ENCODE measurements around the gene KLHL6. TPM values are rescaled to one million over a fixed set of nuclear protein-coding genes. Genes with fewer than 3 reads are reported as not detected.
"Not testable (repeated sequence)": the region's sequence is repeated elsewhere in the genome, so short reads cannot be mapped to it uniquely, and the experiment has no call there.

Gene KLHL6
- total RNA-seq, 1 experiment from 2014 or later: 0.03 TPM

DNA sequence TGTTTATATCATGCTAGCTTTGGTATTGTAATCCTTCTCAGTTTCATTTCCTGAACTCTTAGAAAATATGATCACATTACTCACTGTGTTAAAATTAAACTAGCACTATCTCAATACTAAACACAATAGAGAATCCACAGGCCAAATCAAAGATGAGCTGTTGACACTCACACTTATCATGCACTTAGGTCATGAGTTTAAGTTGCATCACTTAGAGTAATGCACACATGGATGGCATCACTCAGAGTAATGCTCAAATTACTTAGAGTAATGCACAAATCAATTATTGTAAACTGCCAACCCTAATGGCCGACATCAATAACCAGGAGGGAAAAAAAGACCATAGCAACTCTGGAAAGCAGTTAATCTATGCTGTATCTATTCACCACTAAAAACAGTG is 87.1 kb downstream of the KLHL6 start:
- ChIA-PET CTCF (interaction anchor here (1.7 kb wide), 1 partner anchor 299 kb away, joined by 10 read pairs; no protein-coding TSS in a partner anchor), POLR2A (no interaction called here)
- Histone ChIP-seq H3K4me3 (ENCODE audit: low read depth in 2 of 2, low read length in 2 of 2) (no peak overlapping the region), H3K36me3 (ENCODE audit: control insufficient read depth, insufficient read depth, low read length) (no peaks in the 10 kb centered on the region), H3K4me1 (ENCODE audit: control insufficient read depth, insufficient read depth, low read length) (peaks cover 4% of the 10 kb centered on the region; the same call in 1 of the 2 replicates), H3K27ac (ENCODE audit: low read length) (no peak overlapping the region), H3K27me3 (ENCODE audit: control insufficient read depth, insufficient read depth, low read length) (no peaks in the 10 kb centered on the region), H3K9me3 (ENCODE audit: control insufficient read depth, insufficient read depth, low read depth, low read length) (no peaks in the 10 kb centered on the region)
- in situ Hi-C loops (cut with HindIII; ENCODE audit: low pct_unique_long_range_greater_than_20kb, low sequenced_read_pairs): no loop called here
- intact Hi-C loops (cut with micrococcal nuclease; ENCODE audit: unreplicated experiment): no loop called here
- ATAC-seq: no peak
- no peak for DNase-seq (ENCODE audit: low read depth, low spot score)
- BruUV-seq (replicated peaks): no TSS peak
- TF ChIP-seq POLR2AphosphoS5 (IDR thresholded peaks at IDR 0.05; ENCODE audit: low read depth, low read length) (no peak), TCF7L2 (IDR thresholded peaks at IDR 0.05; ENCODE audit: low read depth, low read length) (no peak), SIN3A (IDR thresholded peaks at IDR 0.05; ENCODE audit: borderline replicate concordance, insufficient read depth, low read depth, low read length) (no peak)
- TF ChIP-seq, protein P1, sequence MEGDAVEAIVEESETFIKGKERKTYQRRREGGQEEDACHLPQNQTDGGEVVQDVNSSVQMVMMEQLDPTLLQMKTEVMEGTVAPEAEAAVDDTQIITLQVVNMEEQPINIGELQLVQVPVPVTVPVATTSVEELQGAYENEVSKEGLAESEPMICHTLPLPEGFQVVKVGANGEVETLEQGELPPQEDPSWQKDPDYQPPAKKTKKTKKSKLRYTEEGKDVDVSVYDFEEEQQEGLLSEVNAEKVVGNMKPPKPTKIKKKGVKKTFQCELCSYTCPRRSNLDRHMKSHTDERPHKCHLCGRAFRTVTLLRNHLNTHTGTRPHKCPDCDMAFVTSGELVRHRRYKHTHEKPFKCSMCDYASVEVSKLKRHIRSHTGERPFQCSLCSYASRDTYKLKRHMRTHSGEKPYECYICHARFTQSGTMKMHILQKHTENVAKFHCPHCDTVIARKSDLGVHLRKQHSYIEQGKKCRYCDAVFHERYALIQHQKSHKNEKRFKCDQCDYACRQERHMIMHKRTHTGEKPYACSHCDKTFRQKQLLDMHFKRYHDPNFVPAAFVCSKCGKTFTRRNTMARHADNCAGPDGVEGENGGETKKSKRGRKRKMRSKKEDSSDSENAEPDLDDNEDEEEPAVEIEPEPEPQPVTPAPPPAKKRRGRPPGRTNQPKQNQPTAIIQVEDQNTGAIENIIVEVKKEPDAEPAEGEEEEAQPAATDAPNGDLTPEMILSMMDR (IDR thresholded peaks at IDR 0.05): no peak
- TF ChIP-seq, protein P2, sequence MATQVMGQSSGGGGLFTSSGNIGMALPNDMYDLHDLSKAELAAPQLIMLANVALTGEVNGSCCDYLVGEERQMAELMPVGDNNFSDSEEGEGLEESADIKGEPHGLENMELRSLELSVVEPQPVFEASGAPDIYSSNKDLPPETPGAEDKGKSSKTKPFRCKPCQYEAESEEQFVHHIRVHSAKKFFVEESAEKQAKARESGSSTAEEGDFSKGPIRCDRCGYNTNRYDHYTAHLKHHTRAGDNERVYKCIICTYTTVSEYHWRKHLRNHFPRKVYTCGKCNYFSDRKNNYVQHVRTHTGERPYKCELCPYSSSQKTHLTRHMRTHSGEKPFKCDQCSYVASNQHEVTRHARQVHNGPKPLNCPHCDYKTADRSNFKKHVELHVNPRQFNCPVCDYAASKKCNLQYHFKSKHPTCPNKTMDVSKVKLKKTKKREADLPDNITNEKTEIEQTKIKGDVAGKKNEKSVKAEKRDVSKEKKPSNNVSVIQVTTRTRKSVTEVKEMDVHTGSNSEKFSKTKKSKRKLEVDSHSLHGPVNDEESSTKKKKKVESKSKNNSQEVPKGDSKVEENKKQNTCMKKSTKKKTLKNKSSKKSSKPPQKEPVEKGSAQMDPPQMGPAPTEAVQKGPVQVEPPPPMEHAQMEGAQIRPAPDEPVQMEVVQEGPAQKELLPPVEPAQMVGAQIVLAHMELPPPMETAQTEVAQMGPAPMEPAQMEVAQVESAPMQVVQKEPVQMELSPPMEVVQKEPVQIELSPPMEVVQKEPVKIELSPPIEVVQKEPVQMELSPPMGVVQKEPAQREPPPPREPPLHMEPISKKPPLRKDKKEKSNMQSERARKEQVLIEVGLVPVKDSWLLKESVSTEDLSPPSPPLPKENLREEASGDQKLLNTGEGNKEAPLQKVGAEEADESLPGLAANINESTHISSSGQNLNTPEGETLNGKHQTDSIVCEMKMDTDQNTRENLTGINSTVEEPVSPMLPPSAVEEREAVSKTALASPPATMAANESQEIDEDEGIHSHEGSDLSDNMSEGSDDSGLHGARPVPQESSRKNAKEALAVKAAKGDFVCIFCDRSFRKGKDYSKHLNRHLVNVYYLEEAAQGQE (IDR thresholded peaks at IDR 0.05; ENCODE audit: insufficient read depth in 1 of 2, low read depth in 2 of 2, low read length in 1 of 2): no peak

DNA sequence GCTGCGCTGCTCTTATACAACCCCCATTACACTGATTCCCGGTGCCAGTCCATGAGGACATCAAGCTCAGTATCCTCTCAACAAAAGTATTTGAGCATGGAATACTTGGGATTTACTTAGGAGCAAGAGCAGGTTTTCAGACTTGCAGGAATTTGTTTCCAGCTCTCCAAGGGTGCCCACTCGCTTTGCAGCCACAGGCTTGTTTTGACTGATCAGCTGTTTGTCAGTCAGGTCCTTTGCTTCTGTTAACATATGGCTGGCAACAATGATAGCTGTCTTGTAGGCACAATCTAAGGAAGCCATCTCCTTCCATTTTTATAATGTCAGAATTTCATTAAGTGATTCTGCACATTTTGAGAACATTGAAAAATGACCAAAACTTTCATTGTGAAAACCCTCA is 88.9 kb downstream of the KLHL6 start:
- no TSS peak for BruUV-seq (replicated peaks)
- H3K4me3 ChIP-seq (ENCODE audit: low read depth in 2 of 2, low read length in 2 of 2): no peak overlapping the region
- TF ChIP-seq SIN3A (IDR thresholded peaks at IDR 0.05; ENCODE audit: borderline replicate concordance, insufficient read depth, low read depth, low read length) (no peak), POLR2AphosphoS5 (IDR thresholded peaks at IDR 0.05; ENCODE audit: low read depth, low read length) (no peak), TCF7L2 (IDR thresholded peaks at IDR 0.05; ENCODE audit: low read depth, low read length) (no peak)
- TF ChIP-seq, protein P1 (IDR thresholded peaks at IDR 0.05): no peak
- TF ChIP-seq, protein P2 (IDR thresholded peaks at IDR 0.05; ENCODE audit: insufficient read depth in 1 of 2, low read depth in 2 of 2, low read length in 1 of 2): no peak
- no peak for ATAC-seq
- no peaks in the 10 kb centered on the region for H3K27me3 ChIP-seq (ENCODE audit: control insufficient read depth, insufficient read depth, low read length)
- in situ Hi-C loops (cut with HindIII; ENCODE audit: low pct_unique_long_range_greater_than_20kb, low sequenced_read_pairs): no loop called here
- peaks cover 4% of the 10 kb centered on the region; the same call in 1 of the 2 replicates for H3K4me1 ChIP-seq (ENCODE audit: control insufficient read depth, insufficient read depth, low read length)
- ChIA-PET CTCF (no interaction called here), POLR2A (no interaction called here)
- intact Hi-C loops (cut with micrococcal nuclease; ENCODE audit: unreplicated experiment): no loop called here
- no peaks in the 10 kb centered on the region for H3K9me3 ChIP-seq (ENCODE audit: control insufficient read depth, insufficient read depth, low read depth, low read length)
- DNase-seq (ENCODE audit: low read depth, low spot score): no peak
- no peaks in the 10 kb centered on the region for H3K36me3 ChIP-seq (ENCODE audit: control insufficient read depth, insufficient read depth, low read length)
- H3K27ac ChIP-seq (ENCODE audit: low read length): no peak overlapping the region

DNA sequence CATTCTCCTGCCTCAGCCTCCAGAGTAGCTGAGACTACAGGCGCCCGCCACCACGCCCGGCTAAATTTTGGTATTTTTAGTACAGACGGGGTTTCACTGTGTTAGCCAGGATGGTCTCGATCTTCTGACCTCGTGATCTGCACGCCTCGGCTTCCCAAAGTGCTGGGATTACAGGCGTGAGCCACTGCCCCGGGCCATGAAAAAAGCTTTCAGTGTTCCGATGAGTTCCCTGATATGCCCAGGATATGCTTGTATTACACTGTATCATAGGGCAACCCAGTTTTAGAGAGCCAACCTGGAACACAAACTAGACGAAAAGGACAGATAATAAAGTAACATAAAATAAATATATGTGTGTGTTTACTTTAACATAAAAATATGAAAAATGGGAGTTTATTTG is 89.8 kb downstream of the KLHL6 start:
- POLR2A ChIA-PET; DNase-seq (ENCODE audit: low read depth, low spot score); H3K4me1 ChIP-seq (ENCODE audit: control insufficient read depth, insufficient read depth, low read length); H3K36me3 ChIP-seq (ENCODE audit: control insufficient read depth, insufficient read depth, low read length); intact Hi-C loops (cut with micrococcal nuclease; ENCODE audit: unreplicated experiment); H3K27me3 ChIP-seq (ENCODE audit: control insufficient read depth, insufficient read depth, low read length); BruUV-seq (replicated peaks); ATAC-seq; H3K27ac ChIP-seq (ENCODE audit: low read length); in situ Hi-C loops (cut with HindIII; ENCODE audit: low pct_unique_long_range_greater_than_20kb, low sequenced_read_pairs); H3K4me3 ChIP-seq (ENCODE audit: low read depth in 2 of 2, low read length in 2 of 2); H3K9me3 ChIP-seq (ENCODE audit: control insufficient read depth, insufficient read depth, low read depth, low read length); CTCF ChIA-PET: not testable (repeated sequence)
